GM13977 (cell line): Measurements from ENCODE around the gene ATP8A2.

Source experiments
- DNase-seq: peaks from one replicate; pipeline ENCODE4 v3.0.0; 2012; ENCODE audit warnings: low spot score
- in situ Hi-C: fragments of 300-500 bp; cut with MboI; formaldehyde crosslinking; loops from one replicate; pipeline ENCODE4 v1.12.0; 2022; ENCODE audit warnings: low sequenced_read_pairs, low pct_unique_long_range_greater_than_20kb, mixed read lengths, inconsistent platforms; ENCODE audit not compliant: unreplicated experiment
- TF ChIP-seq, protein P1 (sequence below): IDR thresholded peaks from 2 replicates; pipeline ENCODE4 v1.5.1; 2012; ENCODE audit warnings: mild to moderate bottlenecking, control low read depth; ENCODE audit not compliant: insufficient read depth; ENCODE audit errors: extremely low read depth, missing control alignments

ATP8A2 gene

DNA sequence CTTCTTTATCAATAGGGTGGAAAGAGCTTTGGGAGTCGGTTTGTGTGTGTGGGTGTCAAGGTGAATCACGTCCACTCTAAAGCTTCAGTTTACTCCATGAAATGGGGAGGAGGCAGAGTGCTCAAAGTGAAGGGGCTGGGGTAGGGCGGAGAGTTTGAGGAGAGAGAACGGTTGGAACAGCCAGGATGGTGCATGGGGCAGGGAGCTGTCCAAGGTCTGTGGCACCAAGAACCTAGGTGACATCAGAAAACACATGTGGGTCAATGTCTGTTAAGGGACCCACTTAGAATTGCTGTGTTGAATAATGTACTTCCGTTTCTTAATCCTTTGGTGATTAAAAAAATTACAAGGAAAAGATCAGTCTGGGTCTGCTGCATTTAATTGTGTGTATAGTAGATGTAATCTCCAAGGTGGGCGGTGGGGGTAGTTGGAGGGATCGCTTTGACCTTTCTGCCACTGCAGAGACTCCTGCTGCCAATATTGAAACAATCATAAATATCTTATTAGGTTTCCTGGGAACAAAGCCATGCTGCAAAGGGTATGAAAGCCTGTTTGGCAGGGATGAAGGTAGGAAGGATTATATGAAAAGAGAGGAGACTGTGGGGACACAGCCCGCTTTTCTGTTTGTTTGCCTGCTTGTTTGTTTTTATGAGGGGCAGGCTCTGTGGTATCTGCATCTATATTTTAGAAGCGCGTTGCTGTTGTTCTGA, 122.3 kb downstream of the ATP8A2 start:
- in situ Hi-C loops, result no loop called here
- TF ChIP-seq, protein P1, sequence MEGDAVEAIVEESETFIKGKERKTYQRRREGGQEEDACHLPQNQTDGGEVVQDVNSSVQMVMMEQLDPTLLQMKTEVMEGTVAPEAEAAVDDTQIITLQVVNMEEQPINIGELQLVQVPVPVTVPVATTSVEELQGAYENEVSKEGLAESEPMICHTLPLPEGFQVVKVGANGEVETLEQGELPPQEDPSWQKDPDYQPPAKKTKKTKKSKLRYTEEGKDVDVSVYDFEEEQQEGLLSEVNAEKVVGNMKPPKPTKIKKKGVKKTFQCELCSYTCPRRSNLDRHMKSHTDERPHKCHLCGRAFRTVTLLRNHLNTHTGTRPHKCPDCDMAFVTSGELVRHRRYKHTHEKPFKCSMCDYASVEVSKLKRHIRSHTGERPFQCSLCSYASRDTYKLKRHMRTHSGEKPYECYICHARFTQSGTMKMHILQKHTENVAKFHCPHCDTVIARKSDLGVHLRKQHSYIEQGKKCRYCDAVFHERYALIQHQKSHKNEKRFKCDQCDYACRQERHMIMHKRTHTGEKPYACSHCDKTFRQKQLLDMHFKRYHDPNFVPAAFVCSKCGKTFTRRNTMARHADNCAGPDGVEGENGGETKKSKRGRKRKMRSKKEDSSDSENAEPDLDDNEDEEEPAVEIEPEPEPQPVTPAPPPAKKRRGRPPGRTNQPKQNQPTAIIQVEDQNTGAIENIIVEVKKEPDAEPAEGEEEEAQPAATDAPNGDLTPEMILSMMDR, result no peak
- DNase-seq, result no peak

DNA sequence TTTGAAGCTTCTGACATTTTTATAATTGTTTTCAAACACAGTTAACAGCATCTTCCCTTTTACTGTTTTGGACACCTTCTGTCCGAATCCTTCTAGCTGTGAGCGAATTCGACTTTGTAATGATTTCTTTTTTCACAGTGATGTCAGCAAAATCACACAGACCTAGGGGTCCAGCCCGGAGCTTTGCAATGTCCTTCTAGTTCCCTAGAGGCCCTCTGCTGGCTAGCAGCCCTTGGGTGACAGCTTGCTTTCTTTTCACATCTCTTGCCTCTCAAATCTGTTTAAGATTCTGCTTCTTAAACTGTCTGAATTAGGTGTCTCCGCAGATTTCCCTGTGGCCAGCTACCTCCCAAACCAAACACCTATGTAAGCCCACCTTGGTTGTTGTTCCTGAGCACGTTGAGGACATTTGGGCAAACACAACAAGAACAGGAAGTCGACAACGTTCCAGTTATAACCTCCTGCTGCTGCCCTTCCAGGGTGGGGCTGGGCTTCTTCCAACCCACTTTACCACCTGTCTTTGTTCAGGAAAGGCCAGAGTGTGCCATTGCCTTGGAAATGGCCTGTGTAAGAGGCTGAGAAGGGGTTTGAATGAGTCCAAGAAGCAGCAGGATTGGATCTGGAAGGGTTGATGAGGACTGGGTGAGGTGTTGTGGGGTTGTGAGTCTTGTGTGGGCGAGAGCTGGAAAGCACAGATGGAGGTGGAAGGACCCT, 123.1 kb downstream of the ATP8A2 start:
- in situ Hi-C loops, result no loop called here
- TF ChIP-seq, protein P1, result no peak
- no peak for DNase-seq

- in situ Hi-C loops, result no loop called here
- TF ChIP-seq, protein P1, result no peak
- no peak for DNase-seq
These were observed 129.5 kb downstream of the ATP8A2 start for GRCh38 chr13:25501231-25501630.

DNA sequence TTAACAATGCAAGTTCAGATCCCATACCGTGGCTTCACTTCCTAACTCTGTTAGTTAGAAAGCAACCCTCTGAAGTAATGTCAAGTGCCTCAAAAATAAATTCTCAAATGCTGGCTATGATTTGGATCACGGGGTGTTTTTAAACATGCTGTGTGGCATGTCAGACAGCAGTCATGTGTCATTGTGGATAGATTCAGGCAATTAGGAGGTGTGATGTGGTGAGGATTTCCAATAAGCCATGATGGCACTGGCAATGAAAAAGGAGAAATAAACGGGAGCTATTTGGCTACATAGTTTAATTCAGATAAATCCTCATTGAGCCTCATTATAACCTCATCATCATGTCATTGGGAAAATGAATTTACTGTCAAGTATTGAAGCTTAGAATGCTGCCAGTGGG, 130.3 kb downstream of the ATP8A2 start:
- in situ Hi-C loops, result no loop called here
- no peak for DNase-seq
- TF ChIP-seq, protein P1, result no peak

DNA sequence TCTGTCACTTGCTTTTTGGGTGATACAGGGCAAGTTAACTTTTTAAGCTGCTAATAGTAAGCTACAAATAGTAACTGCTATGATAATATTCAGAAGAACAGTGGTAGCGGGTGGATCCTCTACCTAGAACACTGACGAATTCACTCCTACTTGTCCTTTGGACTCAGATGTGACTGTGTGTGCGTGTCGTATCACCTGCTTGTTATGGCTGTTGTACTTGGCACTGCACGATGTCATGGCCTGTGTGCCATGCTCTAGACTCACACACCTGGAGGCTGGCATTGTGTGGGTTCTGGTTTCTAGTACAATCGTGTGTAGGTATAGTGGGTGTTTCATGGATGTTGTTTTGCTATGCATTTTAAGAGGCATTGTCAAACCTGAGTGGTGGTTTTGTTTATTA, 130.8 kb downstream of the ATP8A2 start:
- in situ Hi-C loops, result no loop called here
- TF ChIP-seq, protein P1, result no peak
- DNase-seq, result no peak

DNA sequence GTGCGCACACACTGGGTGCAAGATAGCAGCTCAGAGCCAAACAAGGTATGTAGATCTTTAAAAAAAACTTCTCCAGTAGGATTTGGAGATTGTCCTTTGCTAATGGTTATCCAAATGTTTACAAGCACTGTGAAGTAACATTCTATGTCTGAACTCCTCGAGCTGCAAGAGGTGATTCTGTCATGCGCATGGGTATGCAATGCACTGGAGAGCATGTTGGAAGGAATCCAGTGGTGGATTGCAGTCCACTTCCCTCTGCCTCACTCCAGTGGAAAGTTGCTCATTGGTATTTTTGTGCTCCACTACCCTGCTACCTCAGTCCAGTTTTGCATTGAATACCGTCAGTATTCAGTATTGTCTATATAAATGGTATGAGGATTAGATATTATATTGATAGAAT, 132.1 kb downstream of the ATP8A2 start:
- in situ Hi-C loops, result no loop called here
- TF ChIP-seq, protein P1, result no peak
- no peak for DNase-seq
